ENCODE results near the gene SPP1.

SPP1 gene

DNA sequence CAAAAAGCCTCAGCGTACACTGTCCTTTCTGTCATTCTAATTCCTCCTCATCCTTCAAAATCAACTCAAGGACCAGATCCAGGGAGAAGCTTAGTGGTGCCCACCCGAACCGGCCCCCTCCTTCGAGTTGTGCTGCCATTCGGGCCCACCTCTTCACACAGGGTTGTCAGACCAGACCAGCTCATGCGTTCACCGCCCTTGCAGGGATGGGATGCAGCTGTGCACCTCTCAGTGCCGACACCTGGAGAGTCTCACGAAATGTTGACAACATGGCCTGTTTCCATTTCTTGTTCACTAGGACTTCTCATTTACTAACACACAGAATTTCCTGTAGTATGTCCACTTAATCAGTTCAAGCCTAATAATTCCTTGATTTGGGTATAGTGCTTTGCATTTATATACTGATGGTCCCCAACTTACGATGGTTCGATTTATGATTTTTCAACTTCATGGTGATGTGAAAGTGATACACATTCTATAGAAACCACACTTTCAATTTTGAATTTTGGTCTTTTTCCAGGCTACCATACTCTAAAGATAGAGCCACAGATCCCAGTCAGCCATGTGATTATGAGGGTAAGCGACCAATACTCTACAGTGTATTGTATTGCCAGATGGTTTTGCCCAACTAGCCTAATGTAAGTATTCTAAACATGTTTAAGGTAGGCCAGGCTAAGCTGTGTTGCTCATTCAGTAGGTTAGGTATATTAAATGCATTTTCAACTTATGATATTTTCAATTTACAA lies 55.2 kb downstream of the SPP1 start:
- in situ Hi-C loops (cut with MboI; ENCODE audit: low pct_unique_long_range_greater_than_20kb, low sequenced_read_pairs, unreplicated experiment) = loop anchor here (10.0 to 25.0 kb wide), 2 partner anchors 184 to 482 kb away; partner anchors contain the start of gene PYURF
- no peak for DNase-seq (ENCODE audit: low spot score)
- TF ChIP-seq, protein P1, sequence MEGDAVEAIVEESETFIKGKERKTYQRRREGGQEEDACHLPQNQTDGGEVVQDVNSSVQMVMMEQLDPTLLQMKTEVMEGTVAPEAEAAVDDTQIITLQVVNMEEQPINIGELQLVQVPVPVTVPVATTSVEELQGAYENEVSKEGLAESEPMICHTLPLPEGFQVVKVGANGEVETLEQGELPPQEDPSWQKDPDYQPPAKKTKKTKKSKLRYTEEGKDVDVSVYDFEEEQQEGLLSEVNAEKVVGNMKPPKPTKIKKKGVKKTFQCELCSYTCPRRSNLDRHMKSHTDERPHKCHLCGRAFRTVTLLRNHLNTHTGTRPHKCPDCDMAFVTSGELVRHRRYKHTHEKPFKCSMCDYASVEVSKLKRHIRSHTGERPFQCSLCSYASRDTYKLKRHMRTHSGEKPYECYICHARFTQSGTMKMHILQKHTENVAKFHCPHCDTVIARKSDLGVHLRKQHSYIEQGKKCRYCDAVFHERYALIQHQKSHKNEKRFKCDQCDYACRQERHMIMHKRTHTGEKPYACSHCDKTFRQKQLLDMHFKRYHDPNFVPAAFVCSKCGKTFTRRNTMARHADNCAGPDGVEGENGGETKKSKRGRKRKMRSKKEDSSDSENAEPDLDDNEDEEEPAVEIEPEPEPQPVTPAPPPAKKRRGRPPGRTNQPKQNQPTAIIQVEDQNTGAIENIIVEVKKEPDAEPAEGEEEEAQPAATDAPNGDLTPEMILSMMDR (IDR thresholded peaks at IDR 0.05; ENCODE audit: extremely low read depth, insufficient read depth, missing control alignments) = no peak

Measured in GM13977 (cell line).